KOPT-K1 (cell line): ENCODE measurements around the gene HIGD2B.
A peak's percentile ranks its signal among the peaks of the same experiment; 100 is the strongest.
"Not testable (repeated sequence)": the region's sequence is repeated elsewhere in the genome, so short reads cannot be mapped to it uniquely, and the experiment has no call there.

Experiments
- H3K27ac ChIP-seq: fragments of 200-600 bp; sonication (generic); 2 replicates; pipeline ENCODE4 v1.5.1; 2016; ENCODE audit warnings: antibody characterized with exemption, mild to moderate bottlenecking, low read depth, low read length; ENCODE audit not compliant: poor library complexity, severe bottlenecking
- H3K36me3 ChIP-seq: fragments of 200-600 bp; sonication (generic); 2 replicates; pipeline ENCODE4 v1.5.1; 2017; ENCODE audit warnings: antibody characterized with exemption, mild to moderate bottlenecking, low read length, moderate library complexity; ENCODE audit not compliant: insufficient read depth
- H3K9me3 ChIP-seq: fragments of 200-600 bp; sonication (generic); 2 replicates; pipeline ENCODE4 v1.5.1; 2017; ENCODE audit warnings: antibody characterized with exemption, low read length, mild to moderate bottlenecking; ENCODE audit not compliant: insufficient read depth, poor library complexity, severe bottlenecking

HIGD2B gene

GRCh38 chr15:72700076-72700475 lies 14.1 kb upstream of the HIGD2B start:
- Histone ChIP-seq H3K36me3 (no peaks in the 10 kb centered on the region), H3K9me3 (no peaks in the 10 kb centered on the region), H3K27ac (no peak overlapping the region)

DNA sequence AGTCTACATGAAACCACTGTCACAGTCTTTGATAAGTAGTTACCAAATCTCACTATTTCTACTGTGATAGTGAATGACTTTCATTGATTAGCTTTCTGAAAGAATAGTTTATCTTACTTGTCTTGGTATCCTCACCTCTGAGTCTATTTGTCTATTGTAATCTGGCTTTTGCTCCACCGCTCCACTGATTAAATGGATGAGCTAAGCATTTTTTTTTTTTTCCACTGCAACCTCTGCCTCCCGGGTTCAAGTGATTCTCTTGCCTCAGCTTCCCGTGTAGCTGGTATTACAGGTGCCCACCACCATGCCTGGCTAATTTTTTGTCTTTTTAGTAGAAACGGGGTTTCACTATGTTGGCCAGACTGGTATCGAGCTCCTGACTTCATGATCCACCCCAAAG lies 13.0 kb upstream of the HIGD2B start:
- no peaks in the 10 kb centered on the region for H3K36me3 ChIP-seq
- H3K27ac ChIP-seq: no peak overlapping the region
- no peaks in the 10 kb centered on the region for H3K9me3 ChIP-seq

- Histone ChIP-seq H3K36me3 (no peaks in the 10 kb centered on the region), H3K9me3 (no peaks in the 10 kb centered on the region), H3K27ac (no peak overlapping the region)
These were observed 5.0 kb upstream of the HIGD2B start for GRCh38 chr15:72690938-72691337.

DNA sequence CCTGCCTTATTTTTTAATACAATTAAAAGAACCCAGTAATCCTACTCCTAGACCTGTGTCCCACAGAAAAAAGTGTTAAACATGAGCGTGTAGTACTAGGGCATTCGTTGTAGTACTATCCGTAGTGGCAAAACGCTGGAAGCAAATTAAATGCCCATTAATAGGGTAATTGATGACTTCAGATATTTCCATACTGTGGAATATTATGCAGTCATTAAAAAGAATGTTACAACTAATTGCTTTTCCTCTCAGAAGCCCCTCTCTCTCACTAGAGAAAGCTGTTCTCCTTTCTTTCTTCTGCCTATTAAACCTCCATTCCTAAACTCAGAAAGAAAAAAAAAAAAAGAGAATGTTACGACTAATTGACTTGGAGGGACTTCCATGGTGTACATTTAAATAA lies 2.7 kb upstream of the HIGD2B start:
- H3K9me3 ChIP-seq: no peaks in the 10 kb centered on the region
- H3K27ac ChIP-seq: no peak overlapping the region
- no peaks in the 10 kb centered on the region for H3K36me3 ChIP-seq

GRCh38 chr15:72685301-72685924 lies 569 bp downstream of the HIGD2B start:
- Histone ChIP-seq H3K9me3 (no peaks in the 10 kb centered on the region), H3K36me3 (no peaks in the 10 kb centered on the region), H3K27ac (peak overlapping the region; percentile 71)

- Histone ChIP-seq H3K36me3 (no peaks in the 10 kb centered on the region), H3K27ac (no peak overlapping the region), H3K9me3 (no peaks in the 10 kb centered on the region)
These were observed 3.2 kb downstream of the HIGD2B start for GRCh38 chr15:72682772-72683171.

- no peak overlapping the region for H3K27ac ChIP-seq
- no peaks in the 10 kb centered on the region for H3K36me3 ChIP-seq
- no peaks in the 10 kb centered on the region for H3K9me3 ChIP-seq
These were observed 5.1 kb downstream of the HIGD2B start for GRCh38 chr15:72680931-72681330.

GRCh38 chr15:72676838-72677237 lies 9.1 kb downstream of the HIGD2B start:
- H3K27ac ChIP-seq: no peak overlapping the region
- no peaks in the 10 kb centered on the region for H3K36me3 ChIP-seq
- no peaks in the 10 kb centered on the region for H3K9me3 ChIP-seq

- Histone ChIP-seq H3K36me3 (no peaks in the 10 kb centered on the region), H3K9me3 (no peaks in the 10 kb centered on the region), H3K27ac (no peak overlapping the region)
These were observed 14.5 kb downstream of the HIGD2B start for GRCh38 chr15:72671525-72671924.

GRCh38 chr15:72670656-72671352 lies 15.2 kb downstream of the HIGD2B start:
- not testable (repeated sequence) for H3K27ac ChIP-seq, H3K9me3 ChIP-seq

DNA sequence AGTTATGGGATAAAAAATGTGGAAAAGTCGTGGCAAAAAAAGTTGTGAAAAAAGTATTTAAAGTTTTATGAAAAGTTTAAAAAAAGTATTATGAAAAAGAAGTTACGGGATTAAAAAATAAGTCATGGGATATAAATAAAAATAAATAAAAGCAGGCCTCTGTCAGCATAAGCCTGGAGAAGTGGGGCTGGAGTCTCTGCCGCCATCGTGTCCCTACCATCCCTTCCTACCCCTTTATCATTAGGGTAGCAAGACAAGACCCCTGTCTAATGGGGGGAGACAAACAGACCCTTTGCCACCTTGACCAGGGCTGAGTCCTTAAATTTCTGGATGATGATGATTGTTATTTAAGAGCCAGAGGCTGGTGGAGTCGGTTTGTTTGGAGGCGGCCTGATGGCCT lies 16.2 kb downstream of the HIGD2B start:
- H3K36me3 ChIP-seq, H3K27ac ChIP-seq, H3K9me3 ChIP-seq: not testable (repeated sequence)

More at GRCh38 chr15:72670656-72671352, 15.2 kb downstream of the HIGD2B start:
- not testable (repeated sequence) for H3K36me3 ChIP-seq

DNA sequence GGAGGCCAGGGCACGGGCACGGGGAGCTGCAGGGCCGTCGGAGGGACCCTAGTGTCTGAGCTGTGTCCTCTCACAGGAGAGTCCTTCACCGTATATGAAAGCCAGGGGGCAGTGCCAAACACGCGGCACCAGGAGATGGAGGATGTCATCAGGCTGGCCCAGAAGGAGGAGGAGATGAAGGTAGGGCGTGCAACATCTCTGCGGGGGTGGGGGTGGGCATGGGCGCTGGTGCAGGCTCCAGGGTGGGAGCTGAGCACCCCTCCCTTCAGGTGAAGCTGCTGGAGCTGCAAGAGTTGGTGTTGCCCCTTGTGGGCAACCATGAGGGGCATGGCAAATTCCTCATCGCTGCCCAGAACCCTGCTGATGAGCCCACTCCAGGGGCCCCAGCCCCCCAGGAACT lies 20.3 kb downstream of the HIGD2B start:
- H3K27ac ChIP-seq, H3K9me3 ChIP-seq, H3K36me3 ChIP-seq: not testable (repeated sequence)

GRCh38 chr15:72663931-72664330 lies 22.1 kb downstream of the HIGD2B start:
- H3K36me3 ChIP-seq, H3K9me3 ChIP-seq, H3K27ac ChIP-seq: not testable (repeated sequence)

GRCh38 chr15:72661081-72661480 lies 24.9 kb downstream of the HIGD2B start:
- H3K36me3 ChIP-seq, H3K27ac ChIP-seq, H3K9me3 ChIP-seq: not testable (repeated sequence)

GRCh38 chr15:72656014-72656413 lies 30.0 kb downstream of the HIGD2B start:
- not testable (repeated sequence) for H3K36me3 ChIP-seq, H3K27ac ChIP-seq, H3K9me3 ChIP-seq

DNA sequence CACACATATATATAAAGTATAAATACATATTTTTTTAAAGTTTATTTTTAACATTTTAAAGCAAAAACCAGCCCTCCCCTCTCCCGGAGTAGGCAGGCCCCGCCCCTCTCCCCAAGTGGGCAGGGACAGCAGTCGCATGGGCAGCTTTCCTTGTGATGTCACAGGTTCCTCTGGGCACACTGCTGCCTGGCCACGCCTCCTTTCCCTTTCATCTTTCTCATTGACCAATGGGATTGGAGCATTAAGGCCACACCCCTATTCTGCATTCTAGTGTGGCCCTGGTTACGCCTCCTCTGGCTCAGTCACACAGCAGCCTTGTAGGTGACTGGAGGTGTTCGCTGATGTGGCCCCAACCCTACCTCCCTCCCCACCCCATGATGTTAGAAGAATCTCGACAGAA lies 31.6 kb downstream of the HIGD2B start, which contains the start of gene GOLGA6B:
TSS of gene GOLGA6B (plus strand) at position 301 of the 400 bp plus-strand sequence. CDS start at position 342, 41 bp downstream.
- not testable (repeated sequence) for H3K27ac ChIP-seq, H3K36me3 ChIP-seq

More for the DNA sequence above, 31.6 kb downstream of the HIGD2B start, which contains the start of gene GOLGA6B:
- not testable (repeated sequence) for H3K9me3 ChIP-seq
